Cortex of kidney (tissue), 1 donor: ENCODE measurements around the gene COX6B2.
"Not testable (repeated sequence)": the region's sequence is repeated elsewhere in the genome, so short reads cannot be mapped to it uniquely, and the experiment has no call there.

Experiments used
- DNase-seq: peaks from one replicate; lab custom pipeline; 2025; lab: John Stamatoyannopoulos, UW

Gene COX6B2

GRCh38 chr19:55341595-55342531 lies 12.7 kb downstream of the COX6B2 start:
- DNase-seq = no peak

GRCh38 chr19:55341171-55341588 lies 13.3 kb downstream of the COX6B2 start:
- DNase-seq = no peak

- DNase-seq = no peak
These were observed 13.8 kb downstream of the COX6B2 start for GRCh38 chr19:55340784-55341147.

DNA sequence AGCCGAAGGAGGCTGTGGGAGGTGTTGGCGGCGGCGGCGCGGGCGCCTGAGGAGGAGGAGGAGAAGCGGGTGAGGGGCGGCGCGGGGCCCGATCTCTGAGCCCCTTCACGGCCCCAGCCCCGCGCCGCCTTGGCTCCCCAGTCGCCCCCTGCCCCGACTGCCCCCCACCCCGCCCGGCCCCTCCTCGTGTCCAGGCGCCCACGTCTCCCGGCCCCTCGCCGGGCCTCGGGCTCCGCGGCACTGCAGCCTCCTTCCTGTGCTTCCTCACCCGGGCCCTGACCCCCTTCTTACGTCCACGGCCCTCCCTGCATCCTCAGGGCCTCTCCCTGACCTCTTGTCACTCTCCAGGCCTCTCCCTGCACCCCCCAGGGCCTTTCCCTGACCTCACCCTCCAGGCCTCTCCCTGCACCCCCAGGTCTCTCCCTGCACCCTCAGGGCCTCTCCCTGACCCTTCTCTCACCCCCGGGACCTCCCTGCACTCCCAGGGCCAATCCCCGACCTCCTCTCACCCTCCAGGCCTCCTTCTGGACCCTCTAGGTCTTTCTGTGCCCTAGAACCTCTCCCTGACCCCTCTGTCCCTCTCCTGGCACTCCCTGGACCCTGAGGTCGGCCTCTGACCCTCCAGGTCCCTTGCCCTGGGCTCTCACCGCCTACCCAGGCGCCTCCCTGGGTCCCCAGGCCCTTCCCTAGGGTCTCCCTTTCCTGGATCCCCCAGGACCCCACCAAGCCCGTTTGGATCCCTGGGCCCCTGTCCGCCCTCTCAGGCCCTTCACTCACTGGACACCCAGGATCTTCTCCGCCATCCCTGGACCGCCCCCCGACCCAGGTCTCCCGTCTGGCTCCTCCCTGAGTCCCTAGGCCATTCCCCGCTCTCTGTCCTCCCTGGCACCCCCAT lies 14.4 kb downstream of the COX6B2 start:
- no peak for DNase-seq

DNA sequence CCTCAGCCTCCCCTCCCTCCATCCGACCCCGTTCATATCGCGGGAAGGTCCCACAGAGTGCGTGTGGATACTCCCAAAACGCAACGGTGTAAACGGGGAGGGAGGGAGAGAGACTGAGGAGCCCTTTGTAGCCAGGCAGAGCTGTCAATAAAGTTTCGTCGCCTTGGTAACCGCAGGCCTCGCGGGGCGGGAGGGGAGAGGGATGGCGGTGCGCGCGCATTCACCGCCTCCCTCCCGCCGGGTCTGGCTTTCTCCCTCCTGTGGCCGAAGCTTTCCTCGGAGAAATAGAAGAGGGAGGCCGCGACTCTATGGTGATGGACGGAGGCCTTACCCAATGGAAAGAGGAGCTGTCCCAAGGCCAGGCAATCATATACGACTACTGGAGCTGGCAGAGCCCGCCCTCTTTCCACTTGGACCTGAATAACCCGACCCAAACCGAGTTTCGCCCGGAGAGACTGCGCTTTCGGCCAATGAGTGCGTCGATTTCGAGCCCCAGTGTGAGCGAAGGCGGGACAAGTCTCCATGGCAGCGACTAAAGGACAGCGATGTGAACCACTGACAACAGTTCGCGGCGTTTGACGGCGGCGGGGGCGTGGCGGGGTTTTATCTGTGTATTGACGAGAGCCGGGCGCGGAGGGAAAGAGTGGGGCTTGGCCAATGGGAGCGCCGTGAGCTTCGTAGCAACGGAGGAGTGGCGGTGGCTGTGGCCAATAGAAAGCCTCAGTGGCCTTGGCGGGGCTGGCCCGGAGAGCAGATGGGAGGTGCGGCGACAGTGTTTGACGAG lies 15.2 kb downstream of the COX6B2 start, which contains the start of gene KMT5C:
Gene KMT5C, plus strand, starts transcription at position 772 of the 784 bp plus-strand sequence. CDS start 2,061 bp downstream, outside the sequence.
- peak; percentile 99 for DNase-seq

DNA sequence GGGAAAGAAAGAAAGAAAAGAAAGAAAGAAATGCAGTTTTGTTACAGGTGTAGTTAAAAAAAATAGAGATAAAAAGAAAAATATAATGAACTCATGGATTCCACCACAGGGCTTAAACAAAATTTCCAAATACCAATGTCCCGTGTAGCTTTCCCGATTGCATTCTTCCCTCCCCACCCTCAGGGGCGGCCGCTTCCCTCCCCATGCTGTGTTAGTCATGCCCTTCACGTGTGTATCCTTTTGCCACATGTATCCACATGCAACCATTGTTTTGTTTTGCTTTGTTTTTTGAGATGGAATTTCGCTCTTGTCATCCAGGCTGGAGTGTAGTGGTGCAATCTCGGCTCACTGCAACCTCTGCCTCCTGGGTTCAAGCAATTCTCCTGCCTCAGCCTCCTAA lies 18.4 kb downstream of the COX6B2 start:
- no peak for DNase-seq

DNA sequence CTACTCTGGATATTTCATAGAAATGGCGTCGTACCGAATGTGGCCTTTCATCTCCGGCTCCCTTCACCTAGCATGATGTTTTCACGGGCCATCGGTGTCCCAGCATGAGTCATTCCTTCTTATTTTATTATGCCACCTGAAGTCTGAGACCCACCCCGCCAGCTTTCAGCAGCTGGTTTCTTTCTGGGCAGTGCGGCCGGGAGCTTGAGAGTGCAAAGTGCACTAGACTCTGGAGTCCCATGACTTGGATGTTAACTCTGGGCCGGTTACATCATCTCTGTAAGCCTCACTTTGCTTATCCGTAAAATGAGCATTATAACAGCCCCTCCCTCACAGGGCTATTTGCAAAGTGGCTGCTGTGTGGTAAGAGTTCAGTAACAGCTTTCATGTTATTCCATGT lies 20.6 kb downstream of the COX6B2 start:
- DNase-seq = no peak

DNA sequence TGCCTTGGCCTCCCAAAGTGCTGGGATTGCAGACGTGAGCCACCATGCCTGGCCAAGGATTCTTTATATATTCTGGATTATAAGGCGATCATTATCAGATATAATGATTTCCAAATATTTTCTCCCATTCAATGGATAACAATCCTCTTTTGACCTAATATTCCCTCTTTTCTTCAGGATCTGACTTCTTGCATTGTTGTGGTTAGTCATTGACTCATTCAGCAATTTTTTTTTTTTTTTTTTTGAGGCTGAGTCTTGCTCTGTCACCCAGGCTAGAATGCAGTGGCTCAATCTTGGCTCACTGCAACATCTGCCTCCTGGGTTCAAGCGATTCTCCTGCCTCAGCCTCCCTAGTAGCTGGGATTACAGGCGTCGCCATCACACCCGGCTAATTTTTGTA lies 24.7 kb downstream of the COX6B2 start:
- not testable (repeated sequence) for DNase-seq

- DNase-seq = not testable (repeated sequence)
These were observed 25.7 kb downstream of the COX6B2 start for GRCh38 chr19:55328774-55329318.

DNA sequence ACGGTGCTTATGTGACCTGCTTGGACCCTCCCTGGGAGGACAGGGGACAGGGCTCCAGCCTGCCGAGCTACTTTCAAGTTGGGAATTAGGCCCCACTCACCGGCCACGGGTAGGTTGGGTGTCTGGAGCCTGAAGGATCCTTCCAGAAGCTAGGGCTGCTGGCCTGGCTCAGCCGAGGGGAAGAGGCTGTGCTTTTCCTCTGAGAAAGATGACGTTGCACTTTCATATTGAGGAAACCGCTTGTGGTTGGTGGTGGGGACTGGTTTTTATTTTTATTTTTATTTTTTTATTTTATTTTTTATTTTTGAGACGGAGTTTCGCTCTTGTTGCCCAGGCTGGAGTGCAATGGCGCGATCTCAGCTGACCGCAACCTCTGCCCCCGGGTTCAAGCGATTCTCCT lies 29.3 kb downstream of the COX6B2 start, which contains the start of gene TMEM150B:
Gene TMEM150B, minus strand, starts transcription at position 170 of the 400 bp plus-strand sequence. CDS start 4,305 bp downstream, outside the sequence.
- no peak for DNase-seq

GRCh38 chr19:55324662-55325061 lies 29.9 kb downstream of the COX6B2 start:
- DNase-seq = no peak

DNA sequence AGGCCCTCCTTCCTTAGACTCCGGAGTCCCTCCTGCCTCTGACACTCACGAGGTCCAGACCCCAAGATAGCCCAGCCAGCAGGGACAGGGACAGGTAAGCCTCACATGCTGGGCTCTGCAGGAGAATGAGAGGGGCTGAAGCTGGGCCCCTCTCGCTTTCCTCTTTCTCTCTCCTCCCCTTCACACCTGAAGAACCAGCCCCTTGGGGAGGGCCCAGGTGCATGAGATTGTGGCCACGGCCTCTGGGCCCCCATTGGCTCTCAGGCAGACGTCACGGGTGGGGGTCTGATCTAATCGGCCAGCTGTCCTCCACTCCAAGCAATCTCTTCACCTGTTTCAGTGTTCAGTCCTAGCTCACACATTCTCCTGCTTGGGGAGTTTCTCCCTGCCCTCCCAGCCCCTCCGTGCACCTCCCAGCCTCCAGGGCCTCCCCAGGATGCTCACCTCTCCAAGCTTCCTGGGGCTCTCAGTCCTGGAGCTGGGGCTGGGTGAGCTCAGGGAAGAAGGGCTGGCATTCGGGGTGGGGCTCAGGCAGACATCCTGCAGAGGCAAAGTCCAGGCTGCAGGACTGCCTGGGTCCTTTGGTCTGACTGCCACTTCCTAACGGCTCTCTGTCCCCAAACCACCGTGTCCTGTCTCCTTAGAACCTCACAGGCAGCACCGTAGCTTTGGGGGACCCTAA lies 32.2 kb downstream of the COX6B2 start:
- DNase-seq = no peak

GRCh38 chr19:55321466-55322137 lies 32.9 kb downstream of the COX6B2 start:
- no peak for DNase-seq

DNA sequence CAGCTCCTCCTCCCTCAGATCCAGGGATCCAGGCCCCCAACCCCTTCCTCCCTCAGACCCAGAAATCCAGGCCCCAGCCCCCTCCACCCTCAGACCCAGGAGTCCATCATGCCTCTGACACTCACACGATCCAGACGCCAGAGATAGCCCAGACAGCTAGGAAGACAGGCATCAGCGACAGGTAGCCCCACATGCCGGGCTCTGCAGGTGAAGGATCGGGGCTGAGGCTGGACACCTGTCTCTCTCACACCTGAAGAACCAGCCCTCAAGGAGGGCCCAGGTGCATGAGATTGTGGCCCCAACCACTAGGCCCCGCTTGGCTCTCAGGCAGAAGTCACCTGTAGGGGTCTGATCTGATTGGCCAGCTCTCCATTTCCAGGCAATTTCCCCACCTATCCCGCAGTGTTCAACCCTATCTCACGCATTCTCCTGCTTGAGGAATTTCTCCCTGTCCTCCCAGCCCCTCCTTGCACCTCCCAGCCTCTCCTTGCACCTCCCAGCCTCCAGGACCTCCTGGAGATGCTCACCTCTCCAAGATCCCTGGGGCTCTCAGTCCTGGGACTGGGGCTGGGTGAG lies 33.6 kb downstream of the COX6B2 start:
- DNase-seq = no peak

- no peak for DNase-seq
These were observed 34.7 kb downstream of the COX6B2 start for GRCh38 chr19:55319785-55320184.

DNA sequence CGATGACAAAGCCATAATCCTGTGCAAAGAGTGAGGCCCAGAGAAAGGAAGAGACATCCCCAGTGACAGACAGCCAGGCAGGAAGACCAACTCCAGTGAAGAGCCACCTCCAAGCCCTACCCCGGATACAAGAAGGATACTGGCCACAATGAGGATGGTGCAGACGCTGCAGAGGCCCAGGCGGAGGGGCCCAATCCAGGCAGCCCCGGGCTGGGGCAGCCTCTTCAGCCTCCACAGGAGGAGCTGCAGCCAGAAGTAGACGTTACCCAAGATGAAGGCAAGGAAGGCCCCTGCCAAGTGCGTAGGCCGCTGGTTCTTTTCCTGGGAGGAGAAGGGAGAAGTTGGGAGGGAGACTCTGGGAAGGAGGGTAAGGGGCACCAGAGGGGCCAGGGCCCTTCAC lies 37.9 kb downstream of the COX6B2 start:
- DNase-seq = no peak

DNA sequence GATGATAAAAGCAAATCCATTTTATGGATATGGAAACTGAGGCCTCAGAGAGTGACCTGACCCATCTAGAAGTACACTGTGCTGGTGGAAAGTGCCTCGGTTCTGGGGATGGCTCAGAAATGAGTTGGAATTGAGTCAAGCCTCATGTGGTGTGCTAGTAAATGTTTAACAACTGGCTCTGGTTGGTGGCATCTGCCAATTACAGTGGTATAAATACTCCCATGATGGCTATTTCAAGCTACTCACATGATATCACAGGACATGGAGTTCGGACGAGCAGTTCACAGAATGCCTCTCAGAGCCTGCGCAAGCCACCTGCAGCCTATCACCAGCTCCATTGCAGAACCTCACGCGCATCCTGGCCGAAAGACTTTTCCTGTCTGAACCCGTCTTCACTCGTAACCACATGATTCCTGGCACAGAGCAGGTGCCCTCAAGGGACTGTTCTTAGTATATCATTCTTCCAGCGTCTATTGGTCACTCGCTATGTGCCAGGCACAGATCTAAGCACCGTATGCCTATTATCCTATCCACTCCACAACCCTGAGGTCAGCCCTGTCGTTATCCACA lies 38.5 kb downstream of the COX6B2 start:
- DNase-seq = no peak

GRCh38 chr19:55314396-55314795 lies 40.1 kb downstream of the COX6B2 start:
- no peak for DNase-seq
